ENCODE data around the gene NIPAL3.

Gene NIPAL3

GRCh38 chr1:24463776-24464735 lies 48.5 kb downstream of the NIPAL3 start:
- DNase-seq: peak; percentile 29

- DNase-seq: no peak
Observed at GRCh38 chr1:24465099-24465498, 49.5 kb downstream of the NIPAL3 start.

- DNase-seq: no peak
Observed at GRCh38 chr1:24465638-24466037, 50.0 kb downstream of the NIPAL3 start.

- no peak for DNase-seq
Observed at GRCh38 chr1:24468685-24469316, 53.2 kb downstream of the NIPAL3 start.

- no peak for DNase-seq
Observed at GRCh38 chr1:24470592-24470991, 55.0 kb downstream of the NIPAL3 start.

GRCh38 chr1:24472527-24473251 lies 57.1 kb downstream of the NIPAL3 start:
- DNase-seq: no peak

GRCh38 chr1:24474193-24474592 lies 58.6 kb downstream of the NIPAL3 start:
- no peak for DNase-seq

GRCh38 chr1:24475700-24476099 lies 60.1 kb downstream of the NIPAL3 start:
- DNase-seq: no peak

- no peak for DNase-seq
Observed at GRCh38 chr1:24476571-24476970, 61.0 kb downstream of the NIPAL3 start.

GRCh38 chr1:24477309-24477708 lies 61.7 kb downstream of the NIPAL3 start:
- no peak for DNase-seq

- DNase-seq: peak; percentile 78
Observed at GRCh38 chr1:24481101-24481500, 65.5 kb downstream of the NIPAL3 start.

GRCh38 chr1:24481843-24482610 lies 66.4 kb downstream of the NIPAL3 start:
- DNase-seq: peak; percentile 59

- peak; percentile 61 for DNase-seq
Observed at GRCh38 chr1:24483441-24483840, 67.8 kb downstream of the NIPAL3 start.

GRCh38 chr1:24484199-24484598 lies 68.6 kb downstream of the NIPAL3 start:
- no peak for DNase-seq

GRCh38 chr1:24486331-24487065 lies 70.9 kb downstream of the NIPAL3 start:
- DNase-seq: peak; percentile 67

- DNase-seq: no peak
Observed at GRCh38 chr1:24487455-24487854, 71.9 kb downstream of the NIPAL3 start.

GRCh38 chr1:24488159-24488558 lies 72.6 kb downstream of the NIPAL3 start:
- DNase-seq: peak; percentile 49

- DNase-seq: no peak
Observed at GRCh38 chr1:24489674-24490073, 74.1 kb downstream of the NIPAL3 start.

- DNase-seq: no peak
Observed at GRCh38 chr1:24490101-24490781, 74.6 kb downstream of the NIPAL3 start.

- no peak for DNase-seq
Observed at GRCh38 chr1:24491577-24492360, 76.2 kb downstream of the NIPAL3 start.

Measured in CD4-positive, alpha-beta T cell treated with Interleukin-17A for 4 hours (primary cell).